ENCODE measurements around the gene ROCK1.

- TF ChIP-seq GATA2 (IDR thresholded peaks at IDR 0.05; ENCODE audit: low read depth, low read length) = no peak
- TF ChIP-seq GATA3 (IDR thresholded peaks at IDR 0.05; ENCODE audit: low read depth, low read length) = no peak
Measured at GRCh38 chr18:21069468-21069867, 42.1 kb downstream of the ROCK1 start.

All from SH-SY5Y (cell line).